ENCODE measurements around the gene RGS6.

Gene RGS6

GRCh38 chr14:72597252-72598233, 665.3 kb downstream of the RGS6 start:
- DNase-seq, result no peak

DNA sequence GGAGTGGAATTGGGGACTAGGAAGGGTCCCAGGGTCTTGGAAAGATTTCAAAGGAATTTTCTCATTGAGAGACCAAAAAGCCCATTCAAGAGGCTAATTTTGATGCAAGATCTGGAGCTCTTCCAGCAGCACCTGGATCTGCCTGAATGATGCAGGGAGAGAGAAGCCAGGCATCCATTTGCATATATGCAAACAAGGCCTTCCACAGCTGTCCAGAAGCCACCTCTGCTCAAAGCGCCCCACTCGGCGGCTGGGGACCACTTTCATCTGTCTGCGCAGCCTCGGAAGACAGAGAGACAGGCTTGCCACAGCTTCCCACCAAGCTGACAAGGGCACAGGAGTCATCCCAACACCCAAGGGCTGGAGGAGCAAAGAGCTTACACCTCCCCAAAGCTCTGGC, 666.1 kb downstream of the RGS6 start:
- DNase-seq, result no peak

GRCh38 chr14:72599579-72600470, 667.6 kb downstream of the RGS6 start:
- no peak for DNase-seq

- no peak for DNase-seq
These were observed 668.5 kb downstream of the RGS6 start for GRCh38 chr14:72600551-72601330.

DNA sequence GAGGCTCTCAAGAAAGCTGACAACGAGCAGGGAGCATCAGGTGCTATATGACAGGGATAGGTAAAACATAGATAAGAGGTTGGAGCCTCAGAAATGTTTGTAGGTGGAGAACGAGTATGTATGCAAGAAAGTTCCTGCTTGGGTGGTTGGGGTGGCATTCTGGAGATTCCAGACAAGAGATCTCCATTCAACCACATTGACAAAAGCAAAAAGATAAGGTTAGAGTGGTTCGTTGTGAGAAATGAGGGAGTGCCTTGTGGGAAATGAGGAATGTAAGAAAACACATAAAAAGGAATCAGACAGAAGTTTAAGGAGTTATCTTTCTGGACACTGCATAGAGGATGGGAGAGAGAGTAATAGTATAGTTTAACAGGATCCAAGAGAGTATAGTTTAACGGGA, 671.4 kb downstream of the RGS6 start:
- no peak for DNase-seq

DNA sequence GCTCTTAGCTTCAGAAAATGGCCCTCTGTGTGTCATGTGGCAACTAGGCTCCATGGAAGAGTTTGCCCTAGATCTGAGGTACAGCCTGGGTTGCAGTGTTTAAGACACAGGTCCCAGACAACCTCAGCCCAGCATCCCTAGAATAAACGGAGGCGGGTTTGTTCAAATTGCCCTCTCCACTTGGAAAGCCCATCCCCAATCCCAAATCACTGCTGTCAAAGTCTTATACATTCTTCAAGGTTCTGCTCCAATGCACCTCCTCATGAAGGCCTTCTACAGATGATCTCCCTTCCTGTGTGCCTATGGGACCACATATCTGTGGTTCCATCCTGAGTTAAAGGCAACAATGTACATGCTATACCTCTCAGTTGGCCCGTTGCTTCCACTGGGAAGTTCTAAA, 671.9 kb downstream of the RGS6 start:
- no peak for DNase-seq

DNA sequence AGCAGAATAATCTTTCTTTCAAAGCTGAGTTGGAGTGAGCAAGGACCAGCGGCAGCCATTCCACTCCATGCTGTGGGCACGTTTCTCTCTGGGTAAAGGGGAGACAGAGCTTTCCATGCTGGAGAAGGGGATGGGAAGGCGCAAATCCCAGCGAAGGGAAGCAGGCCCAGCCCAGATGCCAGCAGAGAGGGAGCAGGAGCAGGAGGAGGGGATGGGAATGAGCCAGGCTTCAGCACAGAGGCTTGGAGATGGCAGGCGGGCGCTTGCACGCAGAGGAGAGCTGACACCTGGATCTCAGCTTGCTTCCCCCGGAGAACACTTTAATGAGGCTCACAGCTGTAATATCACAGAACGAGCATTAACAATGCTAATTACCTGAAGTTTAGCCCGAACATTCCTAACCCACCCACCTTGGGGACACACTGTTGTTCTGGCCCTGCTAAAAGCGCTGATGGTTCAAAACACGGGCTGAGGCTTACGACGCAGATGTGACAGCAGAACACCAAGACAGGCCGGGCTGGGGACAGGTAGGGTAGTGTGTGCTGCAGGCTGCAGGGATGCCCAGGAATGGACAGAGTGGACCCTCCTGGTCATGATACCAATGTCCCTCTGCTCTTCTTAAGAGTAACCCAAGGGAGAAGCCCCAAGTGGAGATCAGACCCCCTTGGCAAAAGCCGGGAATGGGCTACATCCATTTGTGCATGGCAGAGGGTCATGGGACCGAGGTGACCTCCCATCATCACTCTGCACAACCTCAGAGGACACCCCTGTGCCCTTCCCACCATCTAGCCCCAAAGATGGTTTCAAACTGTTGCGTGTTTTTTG, 673.1 kb downstream of the RGS6 start:
- no peak for DNase-seq

GRCh38 chr14:72605921-72606220, 673.6 kb downstream of the RGS6 start:
- DNase-seq, result no peak

GRCh38 chr14:72606879-72607278, 674.6 kb downstream of the RGS6 start:
- no peak for DNase-seq

DNA sequence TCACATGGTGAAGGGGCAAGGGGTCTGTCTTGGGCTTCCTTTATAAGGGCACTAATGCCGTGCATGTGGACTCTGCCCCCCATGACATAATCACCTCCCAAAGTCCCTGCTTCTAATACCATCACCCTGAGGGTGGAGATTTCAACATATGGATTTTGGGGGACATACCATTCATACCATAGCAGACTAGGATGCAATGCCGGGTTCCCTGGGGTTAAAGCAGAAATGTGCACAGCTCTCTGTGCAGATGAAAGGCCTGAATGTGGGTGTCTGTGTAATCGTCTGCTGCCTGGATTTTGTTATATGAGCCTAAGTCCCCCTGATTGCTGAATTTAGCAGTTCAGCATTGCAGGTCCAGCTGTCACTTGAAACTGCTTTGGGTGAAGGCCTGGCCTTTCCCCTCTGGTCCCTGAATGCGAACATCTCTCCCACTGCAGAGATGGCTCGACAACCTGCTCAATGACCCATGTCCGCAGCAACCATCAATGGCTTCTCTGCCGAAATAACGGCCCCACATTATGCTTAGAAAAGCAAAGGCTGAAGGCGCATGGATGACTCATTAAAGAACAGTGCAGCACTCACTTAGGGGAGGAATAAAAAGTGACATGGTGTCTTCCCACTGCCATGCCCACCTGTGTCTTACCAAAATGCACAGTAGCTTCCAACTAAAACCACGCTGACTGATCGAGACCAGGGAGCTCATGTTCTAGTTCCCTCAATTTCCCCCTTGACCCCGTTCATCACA, 675.3 kb downstream of the RGS6 start:
- DNase-seq, result no peak

GRCh38 chr14:72608391-72609204, 676.4 kb downstream of the RGS6 start:
- no peak for DNase-seq

GRCh38 chr14:72609205-72609916, 677.1 kb downstream of the RGS6 start:
- DNase-seq, result no peak

DNA sequence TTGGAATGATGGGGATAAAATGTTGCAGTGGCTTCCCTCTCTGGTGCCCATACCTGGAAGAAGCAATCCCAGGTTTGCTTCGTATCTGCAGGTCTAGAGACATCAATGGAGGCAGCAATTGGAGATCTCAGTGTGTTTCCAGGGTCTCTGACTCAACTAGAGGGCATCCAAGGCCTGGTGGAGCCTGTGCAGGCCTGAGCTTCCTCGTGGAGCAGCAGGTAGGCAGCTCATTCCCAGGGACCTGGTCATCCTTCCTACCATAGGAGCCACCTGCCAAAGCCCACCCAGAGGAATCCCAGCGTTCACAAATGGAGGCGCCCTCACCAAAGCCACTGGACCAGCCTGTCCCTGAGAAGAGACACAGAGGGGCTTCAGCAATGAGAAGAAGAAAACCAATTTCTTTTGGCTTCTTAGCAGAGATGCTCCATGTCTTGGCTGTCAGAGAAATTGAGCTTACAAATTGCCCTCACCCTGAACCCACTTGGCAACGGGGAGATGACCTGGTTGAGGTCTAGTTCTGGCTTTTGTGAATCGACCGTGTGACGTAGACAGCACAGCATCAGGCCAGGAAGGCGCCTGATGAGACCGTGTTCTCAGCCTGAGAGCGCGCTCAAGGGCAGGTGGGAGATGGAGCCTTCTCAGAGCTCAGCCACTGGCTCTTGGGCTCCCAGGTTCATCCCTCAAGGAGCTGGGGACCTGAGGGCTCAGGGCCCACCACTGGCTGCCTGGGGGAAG, 678.0 kb downstream of the RGS6 start:
- DNase-seq, result no peak

- no peak for DNase-seq
These were observed 678.6 kb downstream of the RGS6 start for GRCh38 chr14:72610831-72611200.

- DNase-seq, result no peak
These were observed 679.3 kb downstream of the RGS6 start for GRCh38 chr14:72611506-72611905.

DNA sequence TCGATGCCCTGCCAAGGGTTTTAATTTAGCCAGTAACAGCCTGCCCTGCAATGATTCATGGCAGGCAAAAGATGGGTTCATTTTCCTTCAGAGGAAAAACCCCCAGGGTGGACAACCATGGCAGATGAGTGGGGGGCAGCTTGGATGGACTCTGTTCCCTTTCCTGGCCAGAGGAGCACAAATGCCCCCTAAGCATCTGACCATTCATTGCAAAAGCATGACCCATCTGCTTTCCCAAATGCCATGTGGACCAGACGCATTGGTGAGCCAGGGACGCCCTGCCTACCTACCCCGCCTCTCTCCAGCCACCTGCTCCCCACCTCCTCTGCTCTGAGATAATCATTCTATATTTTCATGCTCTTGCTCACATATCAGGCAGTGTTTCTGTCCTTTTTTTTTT, 679.8 kb downstream of the RGS6 start:
- DNase-seq, result no peak

DNA sequence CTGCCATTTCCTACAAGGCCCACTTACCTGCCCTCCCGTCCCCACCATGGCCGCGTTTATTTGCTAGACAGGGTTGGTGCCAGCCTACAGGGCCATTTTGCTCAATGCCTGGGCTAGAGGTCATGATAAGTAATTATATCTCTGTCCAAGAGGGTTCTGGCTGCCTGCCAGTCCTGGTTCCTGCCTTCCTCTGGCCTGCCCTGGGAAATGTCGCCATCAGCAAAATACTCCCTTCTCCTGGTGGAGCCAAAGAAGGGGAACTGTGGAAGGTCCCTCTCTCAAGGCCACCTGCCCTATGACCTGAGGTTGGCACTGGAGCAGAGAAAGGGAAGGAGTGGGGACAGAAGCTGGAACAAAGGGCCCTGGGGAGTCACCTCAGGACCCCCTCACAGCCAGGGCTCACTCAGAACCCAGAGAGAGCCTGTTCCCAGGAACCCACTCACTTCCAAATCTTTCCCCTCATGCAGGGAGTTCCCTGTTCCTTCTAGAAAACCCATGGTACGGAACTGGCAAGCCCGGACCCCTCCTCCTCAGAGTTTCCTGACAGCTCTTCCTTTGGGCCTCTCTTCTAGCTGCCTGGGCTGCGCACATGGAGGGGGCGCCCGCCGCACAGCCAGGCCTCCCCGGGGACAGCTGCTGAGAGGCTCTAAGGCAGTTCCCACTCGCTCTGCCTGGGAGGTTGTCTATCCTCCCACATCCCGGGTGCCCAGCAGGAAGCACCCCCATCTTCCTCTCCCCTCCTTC, 681.2 kb downstream of the RGS6 start:
- DNase-seq, result no peak

DNA sequence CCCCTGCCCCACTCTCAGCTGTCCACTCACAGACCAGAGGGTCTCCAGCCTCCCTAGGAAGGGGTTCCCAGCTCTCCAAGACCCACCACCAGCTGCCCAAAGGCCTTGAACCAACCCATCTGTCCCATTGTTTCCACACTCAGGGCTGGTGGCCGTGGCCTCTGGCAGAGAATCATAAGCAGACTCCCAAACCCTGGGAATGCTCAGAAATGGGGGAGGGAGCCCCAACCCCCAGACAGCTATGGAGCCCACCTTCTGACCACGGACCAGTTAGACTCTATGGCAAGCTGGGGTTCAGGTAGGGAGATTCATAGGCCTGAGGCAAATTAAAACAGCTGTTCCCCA, 681.7 kb downstream of the RGS6 start:
- no peak for DNase-seq

GRCh38 chr14:72614365-72614764, 682.1 kb downstream of the RGS6 start:
- DNase-seq, result no peak

Measured in NCI-H146 (cell line).